Measurements from ENCODE around the gene COMMD6.

DNA sequence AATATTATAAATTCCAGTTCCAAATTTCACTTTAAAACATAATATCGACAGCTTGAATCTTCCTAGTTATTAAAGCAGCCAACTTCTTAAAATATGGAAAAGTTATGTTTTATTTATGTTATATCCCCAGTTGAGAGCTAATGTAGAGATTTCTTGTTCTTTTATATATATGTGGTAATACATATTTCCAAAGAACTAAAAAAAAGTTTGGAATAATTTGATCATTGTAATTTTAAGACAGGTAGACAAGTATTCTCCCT is 54.9 kb downstream of the COMMD6 start:
- TF ChIP-seq EZH2 (IDR thresholded peaks at IDR 0.05; ENCODE audit: insufficient read depth, poor library complexity, severe bottlenecking) (no peak), EZH2phosphoT487 (IDR thresholded peaks at IDR 0.05; ENCODE audit: insufficient read depth, low read depth) (no peak)
